H9 (cell line): ENCODE measurements around the gene MATN1. TPM values are rescaled to one million over a fixed set of nuclear protein-coding genes. Genes with fewer than 3 reads are reported as not detected.

Experiments used
- DNase-seq: peaks from one replicate; pipeline ENCODE4 v3.0.0-alpha.2; 2017
- H2AFZ ChIP-seq: one replicate; pipeline ENCODE4 v1.6.1; 2013; ENCODE audit warnings: mild to moderate bottlenecking, low read length, control low read depth, moderate library complexity
- H2AK5ac ChIP-seq: 2 replicates; pipeline ENCODE4 v1.6.1; 2013; ENCODE audit warnings: low read length, control low read depth, mixed read lengths; ENCODE audit not compliant: insufficient read length
- H2BK120ac ChIP-seq: one replicate; pipeline ENCODE4 v1.6.1; 2013; ENCODE audit warnings: low read depth, mild to moderate bottlenecking, low read length, control low read depth, inconsistent platforms; ENCODE audit not compliant: poor library complexity, severe bottlenecking
- H2BK12ac ChIP-seq: 2 replicates; pipeline ENCODE4 v1.6.1; 2013; ENCODE audit warnings: low read length, control low read depth, mixed read lengths, low read depth; ENCODE audit not compliant: insufficient read length
- H2BK15ac ChIP-seq: 2 replicates; pipeline ENCODE4 v1.6.1; 2013; ENCODE audit warnings: low read depth, low read length, control low read depth
- H2BK20ac ChIP-seq: one replicate; pipeline ENCODE4 v1.6.1; 2013; ENCODE audit warnings: low read depth, mild to moderate bottlenecking, low read length, control low read depth, inconsistent platforms; ENCODE audit not compliant: poor library complexity, severe bottlenecking
- H2BK5ac ChIP-seq: 2 replicates; pipeline ENCODE4 v1.6.1; 2013; ENCODE audit warnings: low read length, control low read depth, mixed read lengths; ENCODE audit not compliant: insufficient read length
- H3K14ac ChIP-seq: 2 replicates; pipeline ENCODE4 v1.6.1; 2013; ENCODE audit warnings: low read length, control low read depth; ENCODE audit not compliant: insufficient read depth
- H3K18ac ChIP-seq: 2 replicates; pipeline ENCODE4 v1.6.1; 2013; ENCODE audit warnings: low read depth, mild to moderate bottlenecking, mixed read lengths, low read length, control low read depth; ENCODE audit not compliant: insufficient read length
- H3K23ac ChIP-seq: 2 replicates; pipeline ENCODE4 v1.6.1; 2013; ENCODE audit warnings: low read length, control low read depth, mixed read lengths, low read depth; ENCODE audit not compliant: insufficient read length
- H3K23me2 ChIP-seq: 2 replicates; pipeline ENCODE4 v1.6.1; 2013; ENCODE audit warnings: low read depth, mild to moderate bottlenecking, mixed read lengths, low read length, control low read depth; ENCODE audit not compliant: insufficient read length, poor library complexity, severe bottlenecking
- H3K27ac ChIP-seq: 2 replicates; pipeline ENCODE4 v1.5.1; 2013; ENCODE audit warnings: low read length, control low read depth, mixed read lengths, low read depth; ENCODE audit not compliant: insufficient read length
- H3K27me3 ChIP-seq: 2 replicates; pipeline ENCODE4 v1.6.1; 2013; ENCODE audit warnings: low read length, control low read depth, inconsistent platforms; ENCODE audit not compliant: insufficient read depth
- H3K4ac ChIP-seq: 2 replicates; pipeline ENCODE4 v1.6.1; 2013; ENCODE audit warnings: low read depth, mild to moderate bottlenecking, control low read depth, inconsistent platforms, low read length, moderate library complexity
- H3K4me1 ChIP-seq: 2 replicates; pipeline ENCODE4 v1.6.1; 2013; ENCODE audit warnings: low read length, control low read depth, inconsistent platforms; ENCODE audit not compliant: insufficient read depth
- H3K4me2 ChIP-seq: 2 replicates; pipeline ENCODE4 v1.6.1; 2013; ENCODE audit warnings: low read length, control low read depth, mixed read lengths; ENCODE audit not compliant: insufficient read length, insufficient read depth
- H3K56ac ChIP-seq: 2 replicates; pipeline ENCODE4 v1.6.1; 2013; ENCODE audit warnings: low read depth, mild to moderate bottlenecking, mixed read lengths, low read length, control low read depth; ENCODE audit not compliant: insufficient read length
- H3K79me1 ChIP-seq: 2 replicates; pipeline ENCODE4 v1.6.1; 2013; ENCODE audit warnings: low read depth, mild to moderate bottlenecking, moderate library complexity, low read length, control low read depth, inconsistent platforms; ENCODE audit not compliant: insufficient read depth, poor library complexity, severe bottlenecking
- H3K79me2 ChIP-seq: 2 replicates; pipeline ENCODE4 v1.6.1; 2013; ENCODE audit warnings: low read length, control low read depth, inconsistent platforms; ENCODE audit not compliant: insufficient read depth
- H3K9ac ChIP-seq: 2 replicates; pipeline ENCODE4 v1.6.1; 2013; ENCODE audit warnings: low read length, control low read depth, mixed read lengths; ENCODE audit not compliant: insufficient read length; ENCODE audit errors: extremely low read depth
- H3K9me3 ChIP-seq: one replicate; pipeline ENCODE4 v1.6.1; 2013; ENCODE audit warnings: low read depth, low read length, inconsistent platforms; ENCODE audit not compliant: control insufficient read depth
- H3T11ph ChIP-seq: one replicate; pipeline ENCODE4 v1.6.1; 2013; ENCODE audit warnings: mild to moderate bottlenecking, low read length, control low read depth, inconsistent platforms
- H4K20me1 ChIP-seq: one replicate; pipeline ENCODE4 v1.6.1; 2013; ENCODE audit not compliant: control insufficient read depth, insufficient read length, insufficient read depth
- H4K5ac ChIP-seq: 2 replicates; pipeline ENCODE4 v1.6.1; 2013; ENCODE audit warnings: low read depth, mild to moderate bottlenecking, mixed read lengths, low read length, control low read depth; ENCODE audit not compliant: insufficient read length
- H4K8ac ChIP-seq: replicated peaks from 2 replicates; pipeline ENCODE4 v1.6.1; 2013; ENCODE audit warnings: low read length, control low read depth, mixed read lengths, low read depth; ENCODE audit not compliant: insufficient read length
- H4K91ac ChIP-seq: 2 replicates; pipeline ENCODE4 v1.6.1; 2013; ENCODE audit warnings: low read depth, mild to moderate bottlenecking, moderate library complexity, mixed read lengths, low read length, control low read depth; ENCODE audit not compliant: insufficient read length
- H3K27ac Mint-ChIP-seq, 3 experiments: 2 replicates in 2 of 3; 3 replicates in 1 of 3; pipeline ENCODE4 v1.8.0; 2020 to 2021; ENCODE audit warnings: mixed read lengths in 3 of 3, mild to moderate bottlenecking in 1 of 3, moderate library complexity in 1 of 3
- H3K27me3 Mint-ChIP-seq: 2 replicates; pipeline ENCODE4 v1.8.0; 2021; ENCODE audit warnings: low read depth, mild to moderate bottlenecking, moderate library complexity, mixed read lengths
- H3K36me3 Mint-ChIP-seq, 3 experiments: 2 replicates in 2 of 3; 3 replicates in 1 of 3; pipeline ENCODE4 v1.8.0; 2020 to 2021; ENCODE audit warnings: low read depth in 3 of 3, mixed read lengths in 3 of 3; ENCODE audit not compliant: insufficient read depth in 1 of 3
- H3K4me1 Mint-ChIP-seq, 2 experiments: 2 replicates each; pipeline ENCODE4 v1.8.0; 2020; ENCODE audit warnings: mixed read lengths in 2 of 2
- H3K4me3 Mint-ChIP-seq, 2 experiments: 2 replicates in 1 of 2; 3 replicates in 1 of 2; pipeline ENCODE4 v1.8.0; 2020 to 2021; ENCODE audit warnings: mild to moderate bottlenecking in 2 of 2, mixed read lengths in 2 of 2, moderate library complexity in 1 of 2
- H3K9me3 Mint-ChIP-seq, 2 experiments: 2 replicates in 1 of 2; 3 replicates in 1 of 2; pipeline ENCODE4 v1.8.0; 2020; ENCODE audit warnings: mild to moderate bottlenecking in 2 of 2, mixed read lengths in 2 of 2, moderate library complexity in 1 of 2
- CTCF ChIP-seq: fragments of 200-600 bp; sonication (generic); conservative IDR thresholded peaks from 3 replicates; pipeline ENCODE4 v1.8.0; 2021; ENCODE audit warnings: antibody characterized with exemption, mild to moderate bottlenecking
- WGBS: extraction: QIAGEN DNeasy Blood & Tissue Kit; methylation state at CpG from one replicate; pipeline ENCODE4 v1.1.7; 2013; ENCODE audit warnings: missing lambda C conversion rate, low lambda C conversion rate, mixed read lengths; ENCODE audit not compliant: insufficient read length; ENCODE audit errors: extremely low coverage; 5-methylcytosine and 5-hydroxymethylcytosine counted together
- total RNA-seq: library from RNA; stranded (reverse); gene quantifications from 2 replicates; pipeline ENCODE4 v1.2.1, GENCODE V29; 2021

Gene MATN1
- total RNA-seq, 1 experiment from 2014 or later = not detected

- H3K27ac ChIP-seq = no peak overlapping the region
- no peak overlapping the region for H2BK120ac ChIP-seq
- no peak overlapping the region for H3K56ac ChIP-seq
- no peaks in the 10 kb centered on the region for H3K9me3 Mint-ChIP-seq
- H3K18ac ChIP-seq = no peak overlapping the region
- no peak overlapping the region for H2BK5ac ChIP-seq
- no peak overlapping the region for H2AFZ ChIP-seq
- no peak overlapping the region for H4K8ac ChIP-seq
- no peak overlapping the region for H4K5ac ChIP-seq
- no peak overlapping the region; a peak in 1 of 5 replicates for H3K4me3 Mint-ChIP-seq
- H3K27ac Mint-ChIP-seq = peak overlapping the region in 2 of 3 experiments; percentile 84 to 95; a peak in 2 of 7 replicates
- H3K4me1 ChIP-seq = peaks cover 6% of the 10 kb centered on the region; the same call in 1 of the 2 replicates
- no peak overlapping the region for H2AK5ac ChIP-seq
- no CpG with 5 or more reads among the region's 2 CpGs for WGBS
- H3K36me3 Mint-ChIP-seq = no peaks in the 10 kb centered on the region
- no peak for DNase-seq
- no peaks in the 10 kb centered on the region for H3K27me3 ChIP-seq
- H4K20me1 ChIP-seq = no peaks in the 10 kb centered on the region
- H4K91ac ChIP-seq = no peak overlapping the region
- no peaks in the 10 kb centered on the region for H3K23me2 ChIP-seq
- no peak overlapping the region for H3K4me2 ChIP-seq
- no peak overlapping the region for H2BK20ac ChIP-seq
- H3K14ac ChIP-seq = no peak overlapping the region
- H3K9me3 ChIP-seq = no peaks in the 10 kb centered on the region
- no peak overlapping the region for H3K9ac ChIP-seq
- H2BK15ac ChIP-seq = no peak overlapping the region
- H3K27me3 Mint-ChIP-seq = peaks cover 4% of the 10 kb centered on the region
- H3K79me2 ChIP-seq = no peaks in the 10 kb centered on the region
- TF ChIP-seq CTCF = no peak
- H3K79me1 ChIP-seq = no peaks in the 10 kb centered on the region
- no peak overlapping the region for H2BK12ac ChIP-seq
- no peak overlapping the region for H3K4ac ChIP-seq
- no peak overlapping the region for H3K23ac ChIP-seq
- peaks cover 27 to 46% of the 10 kb centered on the region in 2 experiments for H3K4me1 Mint-ChIP-seq
- H3T11ph ChIP-seq = no peak overlapping the region
Measured at GRCh38 chr1:30727824-30728223, 4.4 kb upstream of the MATN1 start.
